ENCODE measurements around the gene PLEKHA4. TPM values are rescaled to one million over a fixed set of nuclear protein-coding genes. Genes with fewer than 3 reads are reported as not detected.

PLEKHA4 gene
- total RNA-seq, 1 donor, result 21.4 TPM

DNA sequence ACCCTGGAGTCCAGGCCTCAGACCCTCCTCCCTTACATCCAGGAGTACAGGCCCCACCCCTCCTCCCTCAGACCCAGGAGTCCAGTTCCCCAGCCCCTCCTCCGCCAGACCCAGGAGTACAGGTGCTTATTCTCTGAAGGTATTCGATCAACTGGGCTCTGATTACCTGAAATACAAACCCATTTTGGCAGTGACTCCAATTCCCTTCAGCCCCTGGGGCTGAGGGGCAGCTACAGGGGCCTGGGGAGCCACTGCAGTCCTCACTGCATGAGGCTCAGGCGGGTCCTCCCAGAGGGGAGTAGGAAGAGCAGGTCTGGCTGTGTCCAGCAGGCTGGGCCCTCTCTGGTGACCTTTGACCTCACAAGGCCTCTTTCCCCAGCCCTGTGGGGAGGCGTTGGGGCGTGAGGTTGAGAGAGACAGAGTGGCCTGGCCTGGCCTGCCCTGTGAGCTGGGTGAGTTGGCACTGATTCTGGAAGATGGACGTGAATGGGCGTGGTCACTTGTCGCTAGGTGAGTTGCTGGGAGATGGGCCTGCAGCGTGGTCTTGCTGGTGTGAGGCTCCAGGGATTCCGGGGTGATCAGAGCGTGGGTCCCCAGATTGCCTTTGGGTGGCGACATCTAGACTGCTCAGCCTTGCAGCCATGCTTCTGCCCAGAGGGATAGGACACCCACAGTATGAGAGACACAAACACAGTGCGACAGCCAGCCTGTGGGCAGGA lies 60.7 kb downstream of the PLEKHA4 start:
- Histone ChIP-seq H3K4me1 (ENCODE audit: insufficient read depth, low read length) (peaks cover 11% of the 10 kb centered on the region), H3K4me3 (ENCODE audit: insufficient read depth, low read length) (no peak overlapping the region), H3K9me3 (ENCODE audit: low read depth, low read length) (no peaks in the 10 kb centered on the region), H3K27me3 (ENCODE audit: insufficient read depth, low read length) (no peaks in the 10 kb centered on the region), H3K27ac (ENCODE audit: low read depth, low read length) (no peak overlapping the region), H3K36me3 (ENCODE audit: insufficient read depth, low read length) (no peaks in the 10 kb centered on the region), H3K79me2 (ENCODE audit: insufficient read depth, low read length) (no peaks in the 10 kb centered on the region), H4K20me1 (ENCODE audit: insufficient read depth, low read length) (no peaks in the 10 kb centered on the region), H3K4me2 (ENCODE audit: insufficient read depth, low read length) (no peak overlapping the region), H2AFZ (ENCODE audit: low read length) (no peak overlapping the region)
- TF ChIP-seq, protein P1, sequence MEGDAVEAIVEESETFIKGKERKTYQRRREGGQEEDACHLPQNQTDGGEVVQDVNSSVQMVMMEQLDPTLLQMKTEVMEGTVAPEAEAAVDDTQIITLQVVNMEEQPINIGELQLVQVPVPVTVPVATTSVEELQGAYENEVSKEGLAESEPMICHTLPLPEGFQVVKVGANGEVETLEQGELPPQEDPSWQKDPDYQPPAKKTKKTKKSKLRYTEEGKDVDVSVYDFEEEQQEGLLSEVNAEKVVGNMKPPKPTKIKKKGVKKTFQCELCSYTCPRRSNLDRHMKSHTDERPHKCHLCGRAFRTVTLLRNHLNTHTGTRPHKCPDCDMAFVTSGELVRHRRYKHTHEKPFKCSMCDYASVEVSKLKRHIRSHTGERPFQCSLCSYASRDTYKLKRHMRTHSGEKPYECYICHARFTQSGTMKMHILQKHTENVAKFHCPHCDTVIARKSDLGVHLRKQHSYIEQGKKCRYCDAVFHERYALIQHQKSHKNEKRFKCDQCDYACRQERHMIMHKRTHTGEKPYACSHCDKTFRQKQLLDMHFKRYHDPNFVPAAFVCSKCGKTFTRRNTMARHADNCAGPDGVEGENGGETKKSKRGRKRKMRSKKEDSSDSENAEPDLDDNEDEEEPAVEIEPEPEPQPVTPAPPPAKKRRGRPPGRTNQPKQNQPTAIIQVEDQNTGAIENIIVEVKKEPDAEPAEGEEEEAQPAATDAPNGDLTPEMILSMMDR (IDR thresholded peaks at IDR 0.05; ENCODE audit: extremely low read depth, low read depth, low read length), result no peak
- DNase-seq (ENCODE audit: insufficient read length, low spot score, missing footprints), result no peak

DNA sequence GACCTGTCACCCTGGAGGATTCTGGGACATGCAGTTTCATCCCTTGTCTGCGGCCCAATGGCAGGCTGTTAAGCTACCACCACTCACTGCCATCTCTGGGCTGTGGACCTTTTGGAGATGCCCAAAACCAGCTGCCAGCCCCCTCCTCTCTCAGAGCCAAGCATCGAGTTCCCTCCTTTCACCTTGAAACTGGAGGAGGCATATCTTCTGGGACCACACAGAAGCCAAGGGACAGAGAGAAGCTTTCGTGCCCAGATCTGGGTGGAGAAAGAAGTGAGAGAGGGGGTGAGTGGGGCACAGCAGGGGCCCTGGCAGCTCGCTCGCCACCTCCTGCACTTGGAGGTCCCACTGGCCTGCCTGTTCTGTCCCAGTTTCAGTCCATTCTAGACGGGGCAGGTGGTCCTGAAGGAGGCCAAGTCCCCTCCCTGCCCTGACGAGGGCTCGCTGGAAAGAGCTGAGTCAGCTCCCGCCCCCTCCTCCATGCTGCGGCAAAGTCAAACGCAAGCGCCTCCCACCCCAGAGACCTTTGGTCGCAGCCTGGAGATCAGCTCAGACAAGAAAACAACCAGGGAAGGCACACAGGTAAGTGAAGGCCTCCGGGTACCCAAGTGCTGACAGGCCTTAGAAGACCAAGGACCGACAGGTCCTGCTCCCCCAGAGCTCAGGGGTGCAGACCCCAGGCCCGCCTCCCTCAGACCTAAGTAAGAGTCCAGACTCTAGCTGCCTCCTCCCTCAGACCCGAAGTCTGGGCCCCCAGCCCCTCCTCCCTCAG lies 61.4 kb downstream of the PLEKHA4 start:
- Histone ChIP-seq H4K20me1 (ENCODE audit: insufficient read depth, low read length) (no peaks in the 10 kb centered on the region), H3K4me2 (ENCODE audit: insufficient read depth, low read length) (no peak overlapping the region), H3K9me3 (ENCODE audit: low read depth, low read length) (no peaks in the 10 kb centered on the region), H3K27ac (ENCODE audit: low read depth, low read length) (no peak overlapping the region), H3K27me3 (ENCODE audit: insufficient read depth, low read length) (no peaks in the 10 kb centered on the region), H3K79me2 (ENCODE audit: insufficient read depth, low read length) (no peaks in the 10 kb centered on the region), H3K36me3 (ENCODE audit: insufficient read depth, low read length) (no peaks in the 10 kb centered on the region), H2AFZ (ENCODE audit: low read length) (no peak overlapping the region), H3K4me3 (ENCODE audit: insufficient read depth, low read length) (no peak overlapping the region), H3K4me1 (ENCODE audit: insufficient read depth, low read length) (peaks cover 9% of the 10 kb centered on the region)
- no peak for DNase-seq (ENCODE audit: insufficient read length, low spot score, missing footprints)
- TF ChIP-seq, protein P1 (IDR thresholded peaks at IDR 0.05; ENCODE audit: extremely low read depth, low read depth, low read length), result no peak

DNA sequence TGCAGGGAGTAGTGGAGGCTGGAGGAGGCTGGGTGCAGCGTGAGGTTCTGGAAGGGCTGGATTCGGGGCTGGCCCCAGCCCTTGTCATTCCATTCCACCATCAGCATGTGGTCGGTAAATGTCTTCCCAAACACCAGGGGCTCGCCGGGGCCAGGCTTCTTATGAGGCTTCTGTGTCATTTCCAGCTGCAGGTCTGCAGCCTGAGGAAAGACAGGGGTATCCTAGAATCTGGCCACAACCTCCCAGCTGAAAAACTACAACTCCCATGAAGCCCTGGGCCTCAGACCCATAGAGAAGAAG lies 61.9 kb downstream of the PLEKHA4 start:
- TF ChIP-seq, protein P1 (IDR thresholded peaks at IDR 0.05; ENCODE audit: extremely low read depth, low read depth, low read length), result no peak
- Histone ChIP-seq H3K27me3 (ENCODE audit: insufficient read depth, low read length) (no peaks in the 10 kb centered on the region), H3K4me1 (ENCODE audit: insufficient read depth, low read length) (peaks cover 6% of the 10 kb centered on the region), H3K79me2 (ENCODE audit: insufficient read depth, low read length) (no peaks in the 10 kb centered on the region), H3K4me3 (ENCODE audit: insufficient read depth, low read length) (no peak overlapping the region), H3K9me3 (ENCODE audit: low read depth, low read length) (no peaks in the 10 kb centered on the region), H4K20me1 (ENCODE audit: insufficient read depth, low read length) (no peaks in the 10 kb centered on the region), H3K27ac (ENCODE audit: low read depth, low read length) (no peak overlapping the region), H2AFZ (ENCODE audit: low read length) (no peak overlapping the region), H3K4me2 (ENCODE audit: insufficient read depth, low read length) (no peak overlapping the region), H3K36me3 (ENCODE audit: insufficient read depth, low read length) (no peaks in the 10 kb centered on the region)
- DNase-seq (ENCODE audit: insufficient read length, low spot score, missing footprints), result peak; percentile 94

DNA sequence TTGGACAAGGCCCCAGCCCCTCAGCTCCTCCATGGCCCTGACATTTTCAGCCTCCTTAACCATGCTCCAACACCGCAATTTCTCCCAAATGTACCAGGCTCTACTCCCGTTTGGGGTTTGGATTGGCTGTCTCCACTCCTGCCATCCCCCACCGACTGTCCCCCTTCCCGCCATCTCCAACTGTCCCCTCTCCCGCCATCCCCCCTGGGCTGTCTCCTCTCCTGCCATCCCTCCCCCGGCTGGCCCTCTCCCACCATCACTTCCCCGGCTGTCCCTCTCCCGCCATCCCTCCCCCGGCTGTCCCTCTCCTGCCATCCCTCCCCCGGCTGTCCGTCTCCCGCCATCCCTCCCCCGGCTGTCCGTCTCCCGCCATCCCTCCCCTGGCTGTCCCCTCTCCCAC lies 63.0 kb downstream of the PLEKHA4 start:
- H3K4me3 ChIP-seq (ENCODE audit: insufficient read depth, low read length), result no peak overlapping the region
- no peaks in the 10 kb centered on the region for H3K36me3 ChIP-seq (ENCODE audit: insufficient read depth, low read length)
- H3K27me3 ChIP-seq (ENCODE audit: insufficient read depth, low read length), result no peaks in the 10 kb centered on the region
- no peaks in the 10 kb centered on the region for H4K20me1 ChIP-seq (ENCODE audit: insufficient read depth, low read length)
- no peak for DNase-seq (ENCODE audit: insufficient read length, low spot score, missing footprints)
- no peak overlapping the region for H3K27ac ChIP-seq (ENCODE audit: low read depth, low read length)
- H3K79me2 ChIP-seq (ENCODE audit: insufficient read depth, low read length), result no peaks in the 10 kb centered on the region
- peaks cover 6% of the 10 kb centered on the region for H3K4me1 ChIP-seq (ENCODE audit: insufficient read depth, low read length)
- TF ChIP-seq, protein P1 (IDR thresholded peaks at IDR 0.05; ENCODE audit: extremely low read depth, low read depth, low read length), result no peak
- no peaks in the 10 kb centered on the region for H3K9me3 ChIP-seq (ENCODE audit: low read depth, low read length)
- H2AFZ ChIP-seq (ENCODE audit: low read length), result no peak overlapping the region
- H3K4me2 ChIP-seq (ENCODE audit: insufficient read depth, low read length), result no peak overlapping the region

All from osteoblast (primary cell).